ENCODE measurements around the gene TMEM45A.

TMEM45A gene

DNA sequence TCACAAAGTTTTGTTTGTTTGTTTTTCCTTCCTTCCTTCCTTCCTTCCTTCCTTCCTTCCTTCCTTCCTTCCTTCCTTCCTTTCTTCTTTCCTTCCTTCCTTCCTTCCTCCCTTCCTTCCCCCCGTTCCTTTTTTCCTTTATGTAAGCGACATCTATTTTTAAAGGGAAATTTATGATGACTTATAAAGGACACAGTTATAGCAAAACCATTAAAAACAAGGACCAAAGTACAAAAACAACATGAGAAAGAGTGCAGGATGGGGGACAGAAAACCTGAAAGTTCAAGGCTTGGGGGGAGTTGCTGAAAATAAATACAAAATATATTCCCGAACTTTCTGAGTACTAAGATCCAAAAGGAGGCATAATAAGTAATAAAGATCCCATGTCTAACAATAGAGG lies 118.8 kb downstream of the TMEM45A start:
- no peaks in the 10 kb centered on the region for H3K4me1 ChIP-seq
- H2AFZ ChIP-seq, result no peak overlapping the region
- no peak overlapping the region for H3K9ac ChIP-seq
- no peak overlapping the region for H3K27ac ChIP-seq
- no peaks in the 10 kb centered on the region for H3K27me3 ChIP-seq (ENCODE audit: control insufficient read depth, insufficient read depth, low read length)
- no peaks in the 10 kb centered on the region for H3K36me3 ChIP-seq (ENCODE audit: control insufficient read depth, insufficient read depth, low read length)
- TF ChIP-seq, protein P1, sequence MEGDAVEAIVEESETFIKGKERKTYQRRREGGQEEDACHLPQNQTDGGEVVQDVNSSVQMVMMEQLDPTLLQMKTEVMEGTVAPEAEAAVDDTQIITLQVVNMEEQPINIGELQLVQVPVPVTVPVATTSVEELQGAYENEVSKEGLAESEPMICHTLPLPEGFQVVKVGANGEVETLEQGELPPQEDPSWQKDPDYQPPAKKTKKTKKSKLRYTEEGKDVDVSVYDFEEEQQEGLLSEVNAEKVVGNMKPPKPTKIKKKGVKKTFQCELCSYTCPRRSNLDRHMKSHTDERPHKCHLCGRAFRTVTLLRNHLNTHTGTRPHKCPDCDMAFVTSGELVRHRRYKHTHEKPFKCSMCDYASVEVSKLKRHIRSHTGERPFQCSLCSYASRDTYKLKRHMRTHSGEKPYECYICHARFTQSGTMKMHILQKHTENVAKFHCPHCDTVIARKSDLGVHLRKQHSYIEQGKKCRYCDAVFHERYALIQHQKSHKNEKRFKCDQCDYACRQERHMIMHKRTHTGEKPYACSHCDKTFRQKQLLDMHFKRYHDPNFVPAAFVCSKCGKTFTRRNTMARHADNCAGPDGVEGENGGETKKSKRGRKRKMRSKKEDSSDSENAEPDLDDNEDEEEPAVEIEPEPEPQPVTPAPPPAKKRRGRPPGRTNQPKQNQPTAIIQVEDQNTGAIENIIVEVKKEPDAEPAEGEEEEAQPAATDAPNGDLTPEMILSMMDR (IDR thresholded peaks at IDR 0.05), result no peak
- no peaks in the 10 kb centered on the region for H3K9me3 ChIP-seq (ENCODE audit: control insufficient read depth, low read length)
- no peaks in the 10 kb centered on the region for H3K79me2 ChIP-seq
- H3K4me3 ChIP-seq (ENCODE audit: low read depth, low read length), result no peak overlapping the region
- H3K4me2 ChIP-seq (ENCODE audit: low read length), result no peak overlapping the region

DNA sequence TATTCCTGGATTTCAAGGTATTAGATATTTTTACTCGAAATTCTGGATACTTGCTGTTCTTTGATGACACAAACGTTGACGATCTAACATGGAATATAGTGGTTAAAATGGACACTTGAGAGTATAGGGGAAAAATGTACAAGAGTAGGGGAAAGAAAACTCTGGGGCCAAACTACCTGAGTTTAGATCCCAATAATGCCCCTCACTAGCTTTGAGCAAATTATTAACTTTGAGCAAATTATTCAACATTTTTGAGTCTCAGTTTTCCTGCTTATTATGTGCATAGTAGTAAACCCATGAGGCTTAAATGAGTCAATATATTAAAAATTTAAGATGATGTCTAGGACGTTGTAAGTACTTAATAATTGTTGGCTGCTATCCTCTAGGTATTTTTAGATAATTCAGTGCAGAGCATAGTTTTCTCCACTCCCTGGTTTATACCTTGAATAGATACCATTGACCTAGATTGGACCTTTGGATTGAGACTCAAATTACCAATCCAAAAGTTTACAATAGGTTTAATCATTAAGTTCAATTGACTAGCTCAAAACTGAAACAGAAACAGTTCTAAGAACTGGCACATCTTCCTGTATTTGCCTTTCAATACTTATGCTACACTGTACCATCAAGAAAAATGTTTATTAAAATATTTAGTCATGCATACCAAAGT lies 121.4 kb downstream of the TMEM45A start:
- Histone ChIP-seq H3K4me2 (ENCODE audit: low read length) (no peak overlapping the region), H2AFZ (no peak overlapping the region), H3K9me3 (ENCODE audit: control insufficient read depth, low read length) (no peaks in the 10 kb centered on the region), H3K9ac (no peak overlapping the region), H3K27ac (no peak overlapping the region), H3K79me2 (no peaks in the 10 kb centered on the region), H3K36me3 (ENCODE audit: control insufficient read depth, insufficient read depth, low read length) (no peaks in the 10 kb centered on the region), H3K4me1 (no peaks in the 10 kb centered on the region), H3K27me3 (ENCODE audit: control insufficient read depth, insufficient read depth, low read length) (no peaks in the 10 kb centered on the region), H3K4me3 (ENCODE audit: low read depth, low read length) (no peak overlapping the region)
- TF ChIP-seq, protein P1 (IDR thresholded peaks at IDR 0.05), result no peak

DNA sequence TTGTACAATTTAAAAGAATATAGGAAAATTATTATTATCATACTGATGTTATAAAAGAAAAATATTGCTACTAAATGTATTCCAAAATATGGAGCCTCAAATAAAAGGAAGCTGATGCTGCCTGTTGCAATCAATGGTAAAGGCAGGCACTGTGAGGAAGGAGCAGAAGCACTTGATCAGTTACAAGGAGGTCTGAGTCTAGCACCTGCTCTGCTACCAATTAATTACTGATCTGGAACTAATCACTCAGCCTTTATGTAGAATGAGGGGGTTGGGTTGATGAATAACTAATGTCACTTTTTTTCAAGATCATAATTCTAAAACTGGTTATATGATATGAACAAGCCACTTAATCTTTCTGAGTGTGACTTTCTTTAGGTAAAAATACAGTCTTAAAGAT lies 122.5 kb downstream of the TMEM45A start:
- no peaks in the 10 kb centered on the region for H3K36me3 ChIP-seq (ENCODE audit: control insufficient read depth, insufficient read depth, low read length)
- TF ChIP-seq, protein P1 (IDR thresholded peaks at IDR 0.05), result no peak
- no peak overlapping the region for H3K27ac ChIP-seq

DNA sequence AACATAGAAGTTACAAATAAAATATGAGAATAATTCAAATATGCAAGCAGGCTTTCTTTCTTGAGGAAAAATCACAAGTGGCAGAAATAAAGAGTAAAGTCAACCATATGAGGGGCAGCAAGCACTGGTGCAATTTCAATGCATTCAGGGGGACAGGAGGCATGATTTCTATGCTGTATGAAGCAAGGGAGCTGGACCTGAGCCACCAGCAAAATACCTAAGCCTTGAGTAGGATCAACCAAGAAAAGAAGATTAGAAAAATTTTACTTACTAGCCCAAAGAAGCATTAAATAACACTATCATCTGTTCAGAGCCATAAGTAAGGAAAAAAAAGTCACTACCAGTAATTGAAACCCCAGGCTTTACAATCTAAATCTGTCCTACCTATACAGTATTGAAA lies 123.3 kb downstream of the TMEM45A start:
- H3K27me3 ChIP-seq (ENCODE audit: control insufficient read depth, insufficient read depth, low read length), result no peaks in the 10 kb centered on the region
- H3K27ac ChIP-seq, result no peak overlapping the region
- no peak overlapping the region for H3K9ac ChIP-seq
- H3K9me3 ChIP-seq (ENCODE audit: control insufficient read depth, low read length), result no peaks in the 10 kb centered on the region
- no peak overlapping the region for H3K4me2 ChIP-seq (ENCODE audit: low read length)
- H3K4me3 ChIP-seq (ENCODE audit: low read depth, low read length), result no peak overlapping the region
- TF ChIP-seq, protein P1 (IDR thresholded peaks at IDR 0.05), result no peak
- no peaks in the 10 kb centered on the region for H3K79me2 ChIP-seq
- H2AFZ ChIP-seq, result no peak overlapping the region
- H3K4me1 ChIP-seq, result no peaks in the 10 kb centered on the region
- H3K36me3 ChIP-seq (ENCODE audit: control insufficient read depth, insufficient read depth, low read length), result no peaks in the 10 kb centered on the region

More for the DNA sequence above, 122.5 kb downstream of the TMEM45A start:
- Histone ChIP-seq H3K4me2 (ENCODE audit: low read length) (no peak overlapping the region), H3K9me3 (ENCODE audit: control insufficient read depth, low read length) (no peaks in the 10 kb centered on the region), H3K4me3 (ENCODE audit: low read depth, low read length) (no peak overlapping the region), H2AFZ (no peak overlapping the region), H3K4me1 (no peaks in the 10 kb centered on the region), H3K9ac (no peak overlapping the region), H3K27me3 (ENCODE audit: control insufficient read depth, insufficient read depth, low read length) (no peaks in the 10 kb centered on the region), H3K79me2 (no peaks in the 10 kb centered on the region)

DNA sequence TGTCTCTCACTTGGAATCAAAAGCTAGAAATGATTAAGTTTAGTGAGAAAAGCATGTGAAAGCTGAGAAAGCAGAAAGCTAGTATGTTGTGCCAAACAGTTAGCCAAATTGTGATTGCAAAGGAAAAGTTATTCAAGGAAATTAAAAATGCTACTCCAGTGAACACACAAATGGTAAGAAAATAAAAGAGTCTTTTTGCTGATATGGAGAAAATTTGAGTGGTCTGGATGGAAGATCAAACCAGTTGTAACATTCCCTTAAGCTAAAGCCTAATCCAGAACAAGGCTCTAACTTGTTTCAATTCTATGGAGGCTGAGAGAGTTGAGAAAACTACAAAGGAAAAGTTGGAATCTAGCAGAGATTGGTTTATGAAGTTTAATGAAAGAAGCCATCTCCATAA lies 128.8 kb downstream of the TMEM45A start:
- no peak overlapping the region for H3K27ac ChIP-seq
- TF ChIP-seq, protein P1 (IDR thresholded peaks at IDR 0.05), result no peak
- no peak overlapping the region for H3K9ac ChIP-seq

More for the DNA sequence above, 128.8 kb downstream of the TMEM45A start:
- no peak overlapping the region for H3K4me3 ChIP-seq (ENCODE audit: low read depth, low read length)
- no peak overlapping the region for H3K4me2 ChIP-seq (ENCODE audit: low read length)
- no peak overlapping the region for H2AFZ ChIP-seq
- no peaks in the 10 kb centered on the region for H3K4me1 ChIP-seq
- H3K79me2 ChIP-seq, result no peaks in the 10 kb centered on the region
- H3K27me3 ChIP-seq (ENCODE audit: control insufficient read depth, insufficient read depth, low read length), result no peaks in the 10 kb centered on the region
- H3K9me3 ChIP-seq (ENCODE audit: control insufficient read depth, low read length), result no peaks in the 10 kb centered on the region
- H3K36me3 ChIP-seq (ENCODE audit: control insufficient read depth, insufficient read depth, low read length), result no peaks in the 10 kb centered on the region

Data from parathyroid adenoma (tissue), 2 donors.